Measurements from ENCODE around the gene RC3H1. TPM values are rescaled to one million over a fixed set of nuclear protein-coding genes. Genes with fewer than 3 reads are reported as not detected.
"Not testable (repeated sequence)": the region's sequence is repeated elsewhere in the genome, so short reads cannot be mapped to it uniquely, and the experiment has no call there.

RC3H1 gene
- total RNA-seq, 1 donor from 2014 or later: 32.8 TPM

DNA sequence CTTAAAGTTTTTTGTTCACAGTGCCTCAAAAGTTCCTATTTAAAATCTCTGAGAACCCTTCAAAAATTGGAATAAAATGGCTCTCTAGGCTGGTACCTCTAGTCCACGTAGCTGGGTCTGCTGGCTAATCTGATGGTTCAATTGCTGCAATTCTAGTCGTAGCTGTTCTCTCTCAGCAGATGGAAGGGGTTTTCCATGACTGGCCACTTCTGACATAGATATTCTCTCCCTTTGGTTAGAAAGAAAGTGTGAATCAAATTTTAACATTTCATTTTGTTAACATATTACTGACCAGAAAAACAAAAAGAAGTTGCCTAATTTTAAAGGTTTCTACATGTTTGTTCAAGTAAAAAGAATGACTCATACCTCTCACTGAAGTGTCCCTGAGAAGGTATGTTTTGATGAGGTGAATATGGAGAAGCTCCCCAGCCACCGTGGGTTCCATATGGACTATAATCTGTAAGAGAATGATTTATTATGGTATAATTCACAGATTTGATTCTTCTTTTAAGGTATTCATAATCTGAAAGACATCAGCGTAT lies 75.7 kb downstream of the RC3H1 start:
- Histone ChIP-seq H3K36me3 (peaks cover 44% of the 10 kb centered on the region), H2AFZ (replicated peaks) (no peak overlapping the region), H3K9me3 (ENCODE audit: low read depth) (no peaks in the 10 kb centered on the region), H3K27me3 (no peaks in the 10 kb centered on the region), H3K27ac (no peak overlapping the region), H3F3A (ENCODE audit: low read depth) (no peaks in the 10 kb centered on the region), H4K20me1 (ENCODE audit: low read depth) (no peaks in the 10 kb centered on the region), H3K9ac (no peak overlapping the region), H3K4me1 (no peaks in the 10 kb centered on the region), H3K4me2 (no peak overlapping the region), H3K79me2 (ENCODE audit: low read depth) (no peaks in the 10 kb centered on the region), H3K4me3 (no peak overlapping the region)
- Mint-ChIP-seq H3K36me3 (peaks cover 29% of the 10 kb centered on the region), H3K4me1 (no peaks in the 10 kb centered on the region), H3K9me3 (no peaks in the 10 kb centered on the region), H3K27ac (no peak overlapping the region), H3K4me3 (no peak overlapping the region), H3K27me3 (ENCODE audit: insufficient read depth, low read depth) (no peaks in the 10 kb centered on the region)
- TF ChIP-seq EZH2phosphoT487 (IDR thresholded peaks at IDR 0.05) (no peak), EZH2 (IDR thresholded peaks at IDR 0.05) (no peak)
- TF ChIP-seq, protein P1, sequence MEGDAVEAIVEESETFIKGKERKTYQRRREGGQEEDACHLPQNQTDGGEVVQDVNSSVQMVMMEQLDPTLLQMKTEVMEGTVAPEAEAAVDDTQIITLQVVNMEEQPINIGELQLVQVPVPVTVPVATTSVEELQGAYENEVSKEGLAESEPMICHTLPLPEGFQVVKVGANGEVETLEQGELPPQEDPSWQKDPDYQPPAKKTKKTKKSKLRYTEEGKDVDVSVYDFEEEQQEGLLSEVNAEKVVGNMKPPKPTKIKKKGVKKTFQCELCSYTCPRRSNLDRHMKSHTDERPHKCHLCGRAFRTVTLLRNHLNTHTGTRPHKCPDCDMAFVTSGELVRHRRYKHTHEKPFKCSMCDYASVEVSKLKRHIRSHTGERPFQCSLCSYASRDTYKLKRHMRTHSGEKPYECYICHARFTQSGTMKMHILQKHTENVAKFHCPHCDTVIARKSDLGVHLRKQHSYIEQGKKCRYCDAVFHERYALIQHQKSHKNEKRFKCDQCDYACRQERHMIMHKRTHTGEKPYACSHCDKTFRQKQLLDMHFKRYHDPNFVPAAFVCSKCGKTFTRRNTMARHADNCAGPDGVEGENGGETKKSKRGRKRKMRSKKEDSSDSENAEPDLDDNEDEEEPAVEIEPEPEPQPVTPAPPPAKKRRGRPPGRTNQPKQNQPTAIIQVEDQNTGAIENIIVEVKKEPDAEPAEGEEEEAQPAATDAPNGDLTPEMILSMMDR (IDR thresholded peaks at IDR 0.05): no peak
- no peak for DNase-seq (ENCODE audit: low spot score)

DNA sequence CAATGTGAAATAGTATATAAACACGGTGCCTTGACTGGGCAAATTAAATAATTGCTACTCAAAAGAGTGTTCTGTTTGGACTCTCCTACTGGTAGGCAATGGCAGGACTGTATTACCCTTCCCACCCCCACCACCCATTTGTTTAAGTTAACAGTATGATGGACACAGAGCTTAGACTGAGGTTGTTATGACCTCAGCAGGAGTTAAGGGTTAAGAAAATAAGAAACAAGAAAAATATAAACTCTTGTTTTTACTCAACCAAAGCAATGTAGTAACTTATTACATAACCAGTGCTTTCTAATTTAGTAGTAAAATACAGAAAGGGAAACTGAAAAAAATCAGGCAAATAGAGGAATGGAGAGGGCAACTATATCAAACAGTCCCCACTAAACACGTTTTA lies 85.1 kb downstream of the RC3H1 start:
- Mint-ChIP-seq H3K9me3 (no peaks in the 10 kb centered on the region), H3K27ac (no peak overlapping the region)

DNA sequence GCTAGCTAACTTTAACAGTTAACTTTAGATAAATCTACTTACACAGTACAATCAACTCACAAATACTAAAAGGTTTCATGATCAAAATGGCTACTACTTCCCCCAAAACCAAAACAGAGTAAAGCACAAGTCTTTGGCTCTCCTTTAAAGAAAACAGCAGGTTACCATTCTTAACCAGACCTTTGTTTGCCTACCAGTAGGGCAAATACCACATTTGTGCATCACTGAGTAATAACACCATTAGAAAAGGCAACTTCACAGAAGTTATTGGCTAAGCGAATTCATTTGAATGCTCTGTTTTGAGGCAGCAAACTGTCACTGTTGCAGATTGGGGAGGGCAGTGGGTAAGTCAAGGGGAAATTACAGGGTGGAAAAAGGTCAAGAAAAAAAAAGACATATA lies 87.7 kb downstream of the RC3H1 start:
- H3K27me3 ChIP-seq: no peaks in the 10 kb centered on the region
- Mint-ChIP-seq H3K4me1 (peaks cover 6% of the 10 kb centered on the region), H3K36me3 (peaks cover 21% of the 10 kb centered on the region), H3K9me3 (no peaks in the 10 kb centered on the region), H3K27ac (no peak overlapping the region), H3K4me3 (no peak overlapping the region), H3K27me3 (ENCODE audit: insufficient read depth, low read depth) (no peaks in the 10 kb centered on the region)
- no peak overlapping the region for H3K4me3 ChIP-seq
- H3K9me3 ChIP-seq (ENCODE audit: low read depth): no peaks in the 10 kb centered on the region
- peaks cover 10% of the 10 kb centered on the region for H3K4me1 ChIP-seq
- H3K27ac ChIP-seq: no peak overlapping the region
- H3K36me3 ChIP-seq: peaks cover 27% of the 10 kb centered on the region
- no peak overlapping the region for H3K9ac ChIP-seq
- no peaks in the 10 kb centered on the region for H4K20me1 ChIP-seq (ENCODE audit: low read depth)
- no peak for TF ChIP-seq EZH2 (IDR thresholded peaks at IDR 0.05)
- no peak for TF ChIP-seq EZH2phosphoT487 (IDR thresholded peaks at IDR 0.05)
- TF ChIP-seq, protein P1 (IDR thresholded peaks at IDR 0.05): no peak
- DNase-seq (ENCODE audit: low spot score): peak; percentile 17
- H3F3A ChIP-seq (ENCODE audit: low read depth): peaks cover 5% of the 10 kb centered on the region
- H3K79me2 ChIP-seq (ENCODE audit: low read depth): no peaks in the 10 kb centered on the region
- H3K4me2 ChIP-seq: no peak overlapping the region
- H2AFZ ChIP-seq (replicated peaks): no peak overlapping the region

More for the DNA sequence above, 85.1 kb downstream of the RC3H1 start:
- Histone ChIP-seq H3K4me1 (peaks cover 10% of the 10 kb centered on the region), H3K27me3 (no peaks in the 10 kb centered on the region), H3K27ac (no peak overlapping the region), H3F3A (ENCODE audit: low read depth) (no peaks in the 10 kb centered on the region), H3K4me2 (no peak overlapping the region), H3K9ac (no peak overlapping the region), H3K4me3 (no peak overlapping the region), H4K20me1 (ENCODE audit: low read depth) (no peaks in the 10 kb centered on the region), H3K79me2 (ENCODE audit: low read depth) (no peaks in the 10 kb centered on the region), H2AFZ (replicated peaks) (no peak overlapping the region), H3K9me3 (ENCODE audit: low read depth) (no peaks in the 10 kb centered on the region), H3K36me3 (peaks cover 37% of the 10 kb centered on the region)
- TF ChIP-seq EZH2phosphoT487 (IDR thresholded peaks at IDR 0.05): no peak
- TF ChIP-seq EZH2 (IDR thresholded peaks at IDR 0.05): no peak
- TF ChIP-seq, protein P1 (IDR thresholded peaks at IDR 0.05): no peak
- peaks cover 24% of the 10 kb centered on the region for H3K36me3 Mint-ChIP-seq
- H3K4me3 Mint-ChIP-seq: no peak overlapping the region
- no peaks in the 10 kb centered on the region for H3K27me3 Mint-ChIP-seq (ENCODE audit: insufficient read depth, low read depth)
- H3K4me1 Mint-ChIP-seq: peaks cover 6% of the 10 kb centered on the region
- DNase-seq (ENCODE audit: low spot score): no peak

DNA sequence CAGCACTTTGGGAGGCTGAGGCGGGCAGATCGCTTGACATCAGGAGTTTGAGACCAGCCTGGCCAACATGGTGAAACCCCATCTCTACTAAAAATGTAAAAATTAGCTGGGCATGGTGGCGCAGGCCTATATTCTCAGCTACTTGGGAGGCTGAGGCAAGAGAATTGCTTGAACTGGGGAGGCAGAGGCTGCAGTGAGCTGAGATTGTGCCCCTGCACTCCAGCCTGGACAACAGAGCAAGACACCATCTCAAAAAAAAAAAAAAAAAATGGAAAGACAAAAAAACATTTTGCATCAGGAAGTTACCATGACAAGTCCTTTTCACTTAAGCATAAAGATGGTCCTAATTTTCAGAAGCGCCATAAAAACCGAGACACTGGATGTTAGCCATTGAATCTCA lies 91.6 kb downstream of the RC3H1 start:
- H3K79me2 ChIP-seq (ENCODE audit: low read depth); DNase-seq (ENCODE audit: low spot score); H3K4me3 Mint-ChIP-seq; H3K27ac ChIP-seq; H3K4me2 ChIP-seq; H3K27me3 ChIP-seq; H3K4me1 ChIP-seq; H3K4me3 ChIP-seq; H2AFZ ChIP-seq (replicated peaks); H3K9me3 ChIP-seq (ENCODE audit: low read depth); H3K27ac Mint-ChIP-seq; H3K9ac ChIP-seq; H3K9me3 Mint-ChIP-seq; H3K4me1 Mint-ChIP-seq; H4K20me1 ChIP-seq (ENCODE audit: low read depth); H3K27me3 Mint-ChIP-seq (ENCODE audit: insufficient read depth, low read depth): not testable (repeated sequence)
- peaks cover 16% of the 10 kb centered on the region for H3K36me3 Mint-ChIP-seq
- peaks cover 13% of the 10 kb centered on the region for H3F3A ChIP-seq (ENCODE audit: low read depth)
- peaks cover 13% of the 10 kb centered on the region for H3K36me3 ChIP-seq

All from neural progenitor cell (in vitro differentiated cells).